Fibroblast of lung (primary cell): ENCODE data around the gene TEDC1.

Experiments used
- EZH2 ChIP-seq: IDR thresholded peaks from 2 replicates; pipeline ENCODE4 v1.5.1; 2012; ENCODE audit warnings: low read length, control low read depth, mild to moderate bottlenecking; ENCODE audit errors: missing control alignments
- TF ChIP-seq, protein P1 (sequence below), 2 donors: IDR thresholded peaks in 1 of 2; conservative IDR thresholded peaks in 1 of 2; 1 replicate in 1 of 2; 2 replicates in 1 of 2; pipeline ENCODE4 v1.5.1; 2011 to 2012; ENCODE audit warnings: low read length in 2 of 2, control low read depth in 1 of 2, inconsistent platforms in 1 of 2, low read depth in 1 of 2, mild to moderate bottlenecking in 1 of 2

DNA sequence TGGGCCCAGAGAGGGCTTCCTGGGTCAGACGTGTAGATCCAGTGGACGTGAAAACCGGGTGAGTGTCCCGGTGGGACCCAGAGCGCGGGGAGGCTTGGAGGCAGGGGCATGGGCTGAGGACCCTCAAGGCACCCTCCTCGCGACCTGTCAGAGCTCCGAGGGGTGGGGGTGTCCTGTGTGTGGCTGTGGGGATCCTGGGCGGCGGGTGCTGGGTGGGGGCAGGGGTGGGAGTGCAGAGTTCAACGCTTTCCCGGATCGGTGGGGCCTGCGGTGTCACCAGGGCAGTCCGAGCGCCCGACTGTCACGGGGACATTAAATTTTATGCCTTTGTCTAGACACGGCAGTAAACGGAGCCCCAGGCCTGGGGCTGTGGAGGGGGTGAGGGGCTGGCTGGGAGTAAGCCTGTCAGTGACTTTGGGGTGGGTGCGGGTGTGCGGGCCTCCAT, 36.4 kb downstream of the TEDC1 start:
- TF ChIP-seq, protein P1, sequence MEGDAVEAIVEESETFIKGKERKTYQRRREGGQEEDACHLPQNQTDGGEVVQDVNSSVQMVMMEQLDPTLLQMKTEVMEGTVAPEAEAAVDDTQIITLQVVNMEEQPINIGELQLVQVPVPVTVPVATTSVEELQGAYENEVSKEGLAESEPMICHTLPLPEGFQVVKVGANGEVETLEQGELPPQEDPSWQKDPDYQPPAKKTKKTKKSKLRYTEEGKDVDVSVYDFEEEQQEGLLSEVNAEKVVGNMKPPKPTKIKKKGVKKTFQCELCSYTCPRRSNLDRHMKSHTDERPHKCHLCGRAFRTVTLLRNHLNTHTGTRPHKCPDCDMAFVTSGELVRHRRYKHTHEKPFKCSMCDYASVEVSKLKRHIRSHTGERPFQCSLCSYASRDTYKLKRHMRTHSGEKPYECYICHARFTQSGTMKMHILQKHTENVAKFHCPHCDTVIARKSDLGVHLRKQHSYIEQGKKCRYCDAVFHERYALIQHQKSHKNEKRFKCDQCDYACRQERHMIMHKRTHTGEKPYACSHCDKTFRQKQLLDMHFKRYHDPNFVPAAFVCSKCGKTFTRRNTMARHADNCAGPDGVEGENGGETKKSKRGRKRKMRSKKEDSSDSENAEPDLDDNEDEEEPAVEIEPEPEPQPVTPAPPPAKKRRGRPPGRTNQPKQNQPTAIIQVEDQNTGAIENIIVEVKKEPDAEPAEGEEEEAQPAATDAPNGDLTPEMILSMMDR (conservative IDR thresholded peaks at IDR 0.05 in 1 of 2, IDR thresholded peaks at IDR 0.05 in 1 of 2; ENCODE audit: low read depth in 1 of 2, low read length in 2 of 2) = no peak
- no peak for TF ChIP-seq EZH2
